Urinary bladder (tissue), 4 donors: ENCODE measurements around the gene OR5M11. TPM values are rescaled to one million over a fixed set of nuclear protein-coding genes. Genes with fewer than 3 reads are reported as not detected.
"Not testable (repeated sequence)": the region's sequence is repeated elsewhere in the genome, so short reads cannot be mapped to it uniquely, and the experiment has no call there.

Experiments used
- DNase-seq: peaks from one replicate; pipeline ENCODE4 v3.0.0-alpha.2; 2015; ENCODE audit errors: extremely low spot score
- H3K27ac ChIP-seq: one replicate; pipeline ENCODE4 v1.5.1; 2013; ENCODE audit warnings: low read depth, mild to moderate bottlenecking, moderate library complexity
- H3K36me3 ChIP-seq: one replicate; pipeline ENCODE4 v1.6.1; 2013; ENCODE audit warnings: mild to moderate bottlenecking, moderate library complexity; ENCODE audit not compliant: insufficient read depth
- H3K4me1 ChIP-seq: one replicate; pipeline ENCODE4 v1.6.1; 2013; ENCODE audit warnings: mild to moderate bottlenecking, moderate library complexity; ENCODE audit not compliant: insufficient read depth
- H3K4me3 ChIP-seq: one replicate; pipeline ENCODE4 v1.5.1; 2013; ENCODE audit warnings: low read depth, low read length
- WGBS: extraction: QIAGEN DNeasy Blood & Tissue Kit; methylation state at CpG from one replicate; pipeline ENCODE4 v1.1.7; 2013; 5-methylcytosine and 5-hydroxymethylcytosine counted together
- polyA plus RNA-seq: library from polyadenylated mRNA; stranded (reverse); fragments of 200-250 nt; gene quantifications from one replicate; pipeline ENCODE4 v1.2.3, GENCODE V29; 2013
- total RNA-seq: library from RNA; depleted of rRNA; stranded (reverse); fragments of >200 nt; gene quantifications from one replicate; pipeline ENCODE4 v1.2.3, GENCODE V29; 2014
- donor health status: healthy with polysubstance abuse.
- donor health status: healthy.

OR5M11 gene
- total RNA-seq = not detected
- not detected for polyA plus RNA-seq

DNA sequence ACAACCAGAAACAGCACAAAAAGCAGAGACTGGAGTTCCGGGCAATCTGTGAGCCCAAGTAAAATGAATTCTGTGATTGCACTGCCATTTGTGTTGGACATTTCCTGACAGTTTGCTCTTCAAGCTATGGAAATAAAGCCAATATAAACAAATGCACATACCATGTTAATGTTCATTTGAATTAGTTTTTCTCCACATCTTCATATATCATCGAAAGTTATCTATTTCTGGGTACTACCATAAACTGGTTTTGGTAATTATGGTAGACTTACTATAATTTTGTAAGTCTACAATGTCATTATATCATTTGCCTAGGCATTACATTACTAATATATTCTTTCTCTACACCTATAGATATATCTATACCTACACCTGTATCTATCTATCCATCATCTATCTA lies at the start of gene OR5M11:
Gene OR5M11, minus strand, starts transcription at position 101 of the 400 bp plus-strand sequence. Its CDS starts 0 bp downstream, at position 101.
- Histone ChIP-seq H3K4me3 (no peak within 1 kb of the TSS), H3K27ac (no peak within 1 kb of the TSS), H3K36me3 (no peaks in the 10 kb centered on the region), H3K4me1 (no peaks in the 10 kb centered on the region)
- DNase-seq = no peak
- WGBS = 81% methylated on average over 2 of the region's 2 CpGs

DNA sequence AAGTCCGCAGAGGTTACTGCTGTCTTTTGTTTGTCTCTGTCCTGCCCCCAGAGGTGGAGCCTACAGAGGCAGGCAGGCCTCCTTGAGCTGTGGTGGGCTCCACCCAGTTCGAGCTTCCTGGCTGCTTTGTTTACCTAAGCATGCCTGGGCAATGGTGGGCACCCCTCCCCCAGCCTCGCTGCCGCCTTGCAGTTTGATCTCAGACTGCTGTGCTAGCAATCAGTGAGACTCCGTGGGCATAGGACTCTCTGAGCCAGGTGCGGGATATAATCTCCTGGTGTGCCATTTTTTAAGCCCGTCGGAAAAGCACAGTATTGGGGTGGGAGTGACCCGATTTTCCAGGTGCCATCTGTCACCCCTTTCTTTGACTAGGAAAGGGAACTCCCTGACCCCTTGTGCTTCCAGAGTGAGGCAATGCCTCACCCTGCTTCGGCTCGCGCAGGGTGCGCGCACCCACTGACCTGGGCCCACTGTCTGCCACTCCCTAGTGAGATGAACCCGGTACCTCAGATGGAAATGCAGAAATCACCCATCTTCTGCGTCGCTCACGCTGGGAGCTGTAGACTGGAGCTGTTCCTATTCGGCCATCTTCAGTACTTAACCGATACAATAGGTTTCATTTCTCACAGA lies 49.1 kb upstream of the OR5M11 start:
- H3K36me3 ChIP-seq, H3K27ac ChIP-seq, H3K4me1 ChIP-seq, H3K4me3 ChIP-seq, DNase-seq: not testable (repeated sequence)
- WGBS = 92% methylated on average over 20 of the region's 20 CpGs

DNA sequence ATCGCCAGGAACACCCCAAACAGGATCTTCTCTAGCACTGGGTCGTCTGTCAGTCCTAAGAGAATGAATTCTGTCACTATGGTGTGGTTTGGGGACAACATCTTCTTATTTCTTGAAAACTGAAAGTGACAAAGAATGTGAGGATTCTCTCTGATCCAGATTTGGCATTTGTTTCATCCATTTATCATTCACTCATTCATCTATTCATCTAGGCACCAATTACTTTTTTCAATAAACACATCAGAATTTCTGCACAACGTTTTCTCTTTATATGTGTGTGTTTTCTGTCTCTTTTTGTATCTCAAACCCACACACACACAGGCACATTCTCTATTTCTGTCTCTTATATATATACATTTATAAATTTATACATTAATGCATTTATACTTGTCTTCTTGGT lies 34.6 kb upstream of the OR5M11 start, which contains the start of gene OR5M10:
Gene OR5M10, minus strand, starts transcription at position 101 of the 400 bp plus-strand sequence. Its CDS starts 0 bp downstream, at position 101.
- DNase-seq = no peak
- 48% methylated on average over 3 of the region's 3 CpGs for WGBS

GRCh38 chr11:56558574-56558973 lies 15.5 kb upstream of the OR5M11 start:
- DNase-seq = no peak
- Histone ChIP-seq H3K27ac (no peak overlapping the region), H3K4me1 (no peaks in the 10 kb centered on the region), H3K4me3 (no peak overlapping the region), H3K36me3 (no peaks in the 10 kb centered on the region)
- 66% methylated on average over 6 of the region's 6 CpGs for WGBS

More for the DNA sequence above, 34.6 kb upstream of the OR5M11 start, which contains the start of gene OR5M10:
- Histone ChIP-seq H3K27ac (no peak within 1 kb of the TSS), H3K4me3 (no peak within 1 kb of the TSS), H3K4me1 (no peaks in the 10 kb centered on the region), H3K36me3 (no peaks in the 10 kb centered on the region)

DNA sequence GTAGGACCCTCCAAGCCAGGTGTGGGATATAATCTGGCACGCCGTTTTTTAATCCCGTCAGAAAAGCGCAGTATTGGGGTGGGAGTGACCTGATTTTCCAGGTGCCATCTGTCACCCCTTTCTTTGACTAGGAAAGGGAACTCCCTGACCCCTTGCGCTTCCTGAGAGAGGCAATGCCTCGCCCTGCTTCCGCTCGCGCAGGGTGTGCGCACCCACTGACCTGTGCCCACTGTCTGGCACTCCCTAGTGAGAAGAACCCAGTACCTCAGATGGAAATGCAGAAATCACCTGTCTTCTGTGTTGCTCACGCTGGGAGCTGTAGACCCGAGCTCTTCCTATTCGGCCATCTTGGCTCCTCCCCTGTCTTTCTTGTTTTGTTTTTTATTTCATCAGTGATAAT lies 11.6 kb upstream of the OR5M11 start:
- H3K36me3 ChIP-seq, H3K27ac ChIP-seq, H3K4me3 ChIP-seq, H3K4me1 ChIP-seq, DNase-seq: not testable (repeated sequence)
- 84% methylated on average over 13 of the region's 13 CpGs for WGBS

DNA sequence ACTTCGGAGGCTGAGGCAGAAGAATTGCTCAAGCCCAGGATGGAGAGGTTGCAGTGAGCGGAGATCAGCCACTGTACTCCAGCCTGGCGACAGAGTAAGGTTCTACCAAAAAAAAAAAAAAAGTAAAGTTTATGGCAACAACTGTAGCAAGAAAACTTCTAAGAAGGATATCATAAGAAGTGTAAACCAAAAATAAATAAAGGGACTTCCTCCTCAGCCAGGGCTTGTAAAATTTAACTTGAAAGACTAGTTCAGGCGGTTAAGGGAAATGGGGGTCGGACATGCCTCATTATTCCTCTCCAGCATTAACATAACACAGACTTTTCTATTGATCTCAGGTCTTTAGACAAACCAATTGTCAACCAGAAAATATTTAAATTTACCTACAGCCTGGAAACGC lies 2.5 kb upstream of the OR5M11 start:
- DNase-seq = peak; percentile 18
- Histone ChIP-seq H3K4me1 (no peaks in the 10 kb centered on the region), H3K27ac (no peak overlapping the region), H3K36me3 (no peaks in the 10 kb centered on the region), H3K4me3 (no peak overlapping the region)
- 78% methylated on average over 6 of the region's 6 CpGs for WGBS

GRCh38 chr11:56543739-56544138 lies 682 bp upstream of the OR5M11 start:
- no peak for DNase-seq
- 95% methylated on average over 1 of the region's 1 CpG for WGBS
- H3K27ac ChIP-seq = no peak overlapping the region
- no peaks in the 10 kb centered on the region for H3K4me1 ChIP-seq
- H3K4me3 ChIP-seq = no peak overlapping the region
- H3K36me3 ChIP-seq = no peaks in the 10 kb centered on the region

DNA sequence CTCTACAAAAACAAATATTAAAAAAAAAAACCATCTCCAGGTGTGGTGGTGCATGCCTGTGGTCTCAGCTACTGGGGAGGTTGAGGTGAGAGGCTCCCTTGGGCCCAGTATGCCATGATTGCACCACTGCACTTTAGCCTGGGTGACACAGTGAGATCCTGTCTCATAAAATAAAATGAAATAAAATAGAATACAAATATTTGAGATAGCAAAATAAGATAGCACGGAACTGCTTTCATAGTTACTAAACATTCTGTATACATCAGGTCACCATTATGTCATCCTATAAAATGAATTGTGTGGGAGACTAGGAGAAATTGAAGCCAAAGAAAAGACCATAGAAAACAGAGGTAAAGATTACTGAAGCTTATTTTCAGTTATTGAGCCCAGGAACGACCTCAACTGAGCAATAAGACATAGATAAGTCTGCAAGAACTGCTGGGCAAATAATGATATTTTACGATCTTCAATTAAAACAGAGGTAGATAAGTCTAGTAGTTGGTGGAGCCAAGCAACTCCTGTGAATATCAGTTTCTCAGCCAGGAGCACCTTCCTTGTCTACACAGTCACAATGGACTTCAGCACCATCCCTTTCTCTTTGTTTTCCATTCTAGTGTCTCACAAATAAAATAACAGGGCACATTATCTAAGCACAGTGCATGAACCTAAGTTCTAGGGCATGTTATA lies 9.9 kb downstream of the OR5M11 start:
- no peak for DNase-seq
- no peak overlapping the region for H3K27ac ChIP-seq
- no peaks in the 10 kb centered on the region for H3K4me1 ChIP-seq
- H3K4me3 ChIP-seq = no peak overlapping the region
- no peaks in the 10 kb centered on the region for H3K36me3 ChIP-seq
- 49% methylated on average over 3 of the region's 3 CpGs for WGBS

DNA sequence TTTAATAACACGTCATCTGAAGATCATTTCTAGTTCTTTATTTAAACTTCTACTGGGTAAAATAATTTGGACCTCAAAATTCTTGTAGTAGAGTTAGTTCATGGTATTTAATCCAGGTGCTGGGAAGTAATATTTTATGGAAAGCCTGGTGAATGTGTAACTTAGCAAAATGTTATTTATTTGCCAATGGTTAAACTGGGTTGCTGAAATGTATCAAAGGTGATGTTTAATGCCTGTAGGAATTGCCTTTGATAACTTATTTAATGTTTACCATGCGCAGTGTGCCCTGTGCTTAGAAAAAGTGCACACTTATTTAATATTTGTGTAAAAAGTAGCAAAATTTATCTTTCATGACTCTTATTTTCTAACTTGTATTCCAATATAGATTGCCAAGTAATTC lies 11.2 kb downstream of the OR5M11 start:
- WGBS = 74% methylated on average over 2 of the region's 2 CpGs
- no peaks in the 10 kb centered on the region for H3K4me1 ChIP-seq
- H3K4me3 ChIP-seq = no peak overlapping the region
- H3K36me3 ChIP-seq = no peaks in the 10 kb centered on the region
- H3K27ac ChIP-seq = no peak overlapping the region
- no peak for DNase-seq

GRCh38 chr11:56522008-56522407 lies 21.0 kb downstream of the OR5M11 start:
- H3K4me3 ChIP-seq = no peak overlapping the region
- H3K27ac ChIP-seq = no peak overlapping the region
- 58% methylated on average over 5 of the region's 5 CpGs for WGBS
- no peaks in the 10 kb centered on the region for H3K4me1 ChIP-seq
- no peak for DNase-seq
- no peaks in the 10 kb centered on the region for H3K36me3 ChIP-seq

DNA sequence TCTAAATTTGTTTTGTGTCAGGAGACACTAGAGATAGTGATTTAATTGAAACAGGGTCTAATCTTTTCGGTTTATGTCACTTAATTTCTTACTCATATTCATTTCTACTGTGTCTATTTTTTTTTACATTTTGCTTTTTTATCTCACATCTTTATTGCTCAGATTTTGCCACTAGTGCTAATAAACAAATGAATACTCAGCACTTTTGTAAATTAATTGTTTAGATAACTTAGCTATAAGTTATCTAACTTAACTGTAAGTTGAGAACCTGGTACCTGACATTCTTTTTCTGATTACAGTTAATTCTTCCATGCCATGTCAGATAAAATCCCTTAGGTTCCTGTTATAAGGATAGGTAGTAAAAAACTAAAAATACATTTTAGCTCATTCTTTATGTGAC lies 29.8 kb downstream of the OR5M11 start:
- H3K36me3 ChIP-seq = no peaks in the 10 kb centered on the region
- H3K27ac ChIP-seq = no peak overlapping the region
- H3K4me1 ChIP-seq = no peaks in the 10 kb centered on the region
- H3K4me3 ChIP-seq = no peak overlapping the region
- 81% methylated on average over 1 of the region's 1 CpG for WGBS
- no peak for DNase-seq

GRCh38 chr11:56509439-56509838 lies 33.6 kb downstream of the OR5M11 start:
- Histone ChIP-seq H3K4me1 (no peaks in the 10 kb centered on the region), H3K27ac (no peak overlapping the region), H3K4me3 (no peak overlapping the region), H3K36me3 (no peaks in the 10 kb centered on the region)
- 95% methylated on average over 1 of the region's 1 CpG for whole genome bisulfite sequencing
- DNase-seq = no peak

GRCh38 chr11:56497010-56497409 lies 46.0 kb downstream of the OR5M11 start:
- Histone ChIP-seq H3K4me1 (no peaks in the 10 kb centered on the region), H3K36me3 (no peaks in the 10 kb centered on the region), H3K27ac (no peak overlapping the region), H3K4me3 (no peak overlapping the region)
- WGBS = 96% methylated on average over 28 of the region's 28 CpGs
- no peak for DNase-seq

- Histone ChIP-seq H3K36me3 (no peaks in the 10 kb centered on the region), H3K4me3 (no peak overlapping the region), H3K4me1 (no peaks in the 10 kb centered on the region), H3K27ac (no peak overlapping the region)
- DNase-seq = no peak
- WGBS = 74% methylated on average over 2 of the region's 2 CpGs
These were observed 47.9 kb downstream of the OR5M11 start for GRCh38 chr11:56495117-56495516.
